Memory B cell (primary cell): Measurements from ENCODE around the gene MKRN1.
"Not testable (repeated sequence)": the region's sequence is repeated elsewhere in the genome, so short reads cannot be mapped to it uniquely, and the experiment has no call there.

Experiments
- ATAC-seq: fragments of 150-1000 bp; cut with Tn5 transposase; 2 replicates; pipeline ENCODE4 v1.10.0; 2021; ENCODE audit warnings: low read depth, mild to moderate bottlenecking, moderate library complexity
- DNase-seq, 2 donors: peaks; one replicate each; pipeline ENCODE4 v3.0.0; 2022; ENCODE audit warnings: low spot score in 2 of 2
- H3K27ac Mint-ChIP-seq: one replicate; pipeline ENCODE4 v1.8.0; 2022; ENCODE audit warnings: mild to moderate bottlenecking, moderate library complexity, mixed read lengths
- H3K27me3 Mint-ChIP-seq: one replicate; pipeline ENCODE4 v1.8.0; 2022; ENCODE audit warnings: mixed read lengths
- H3K36me3 Mint-ChIP-seq: one replicate; pipeline ENCODE4 v1.8.0; 2022; ENCODE audit warnings: mild to moderate bottlenecking, mixed read lengths
- H3K4me1 Mint-ChIP-seq: one replicate; pipeline ENCODE4 v1.8.0; 2022; ENCODE audit warnings: mixed read lengths
- H3K4me3 Mint-ChIP-seq: one replicate; pipeline ENCODE4 v1.8.0; 2022; ENCODE audit warnings: mild to moderate bottlenecking, moderate library complexity, mixed read lengths
- H3K9me3 Mint-ChIP-seq: one replicate; pipeline ENCODE4 v1.8.0; 2022; ENCODE audit warnings: mixed read lengths

The MKRN1 gene

GRCh38 chr7:140479062-140479738 is at the start of gene MKRN1:
Gene MKRN1, minus strand, starts transcription at chr7:140479505. Its CDS starts 161 bp downstream, at chr7:140479344.
- peak within 1 kb of the TSS; percentile 100 for H3K4me3 Mint-ChIP-seq
- H3K27me3 Mint-ChIP-seq = no peaks in the 10 kb centered on the region
- DNase-seq = peak; percentile 88 to 89
- peaks cover 3% of the 10 kb centered on the region for H3K36me3 Mint-ChIP-seq
- ATAC-seq = peak; percentile 84
- no peaks in the 10 kb centered on the region for H3K9me3 Mint-ChIP-seq
- peaks cover 16% of the 10 kb centered on the region for H3K4me1 Mint-ChIP-seq
- peak within 1 kb of the TSS; percentile 95 for H3K27ac Mint-ChIP-seq

- no peaks in the 10 kb centered on the region for H3K36me3 Mint-ChIP-seq
- ATAC-seq (no peak), DNase-seq (no peak)
- peaks cover 2% of the 10 kb centered on the region for H3K4me1 Mint-ChIP-seq
- H3K9me3 Mint-ChIP-seq = no peaks in the 10 kb centered on the region
- H3K4me3 Mint-ChIP-seq = no peak overlapping the region
- H3K27ac Mint-ChIP-seq = no peak overlapping the region
- peaks cover 5% of the 10 kb centered on the region for H3K27me3 Mint-ChIP-seq
Measured at GRCh38 chr7:140526787-140527664, 47.7 kb upstream of the MKRN1 start.

GRCh38 chr7:140526214-140526613 is 46.9 kb upstream of the MKRN1 start:
- Mint-ChIP-seq H3K9me3 (no peaks in the 10 kb centered on the region), H3K36me3 (no peaks in the 10 kb centered on the region), H3K27ac (no peak overlapping the region), H3K27me3 (peaks cover 5% of the 10 kb centered on the region), H3K4me3 (no peak overlapping the region), H3K4me1 (peaks cover 2% of the 10 kb centered on the region)
- DNase-seq (no peak), ATAC-seq (no peak)

- Mint-ChIP-seq H3K4me3 (no peak overlapping the region), H3K9me3 (no peaks in the 10 kb centered on the region), H3K36me3 (no peaks in the 10 kb centered on the region), H3K27ac (no peak overlapping the region), H3K4me1 (peaks cover 2% of the 10 kb centered on the region), H3K27me3 (peaks cover 4% of the 10 kb centered on the region)
- DNase-seq = no peak
- no peak for ATAC-seq
Measured at GRCh38 chr7:140525743-140526142, 46.4 kb upstream of the MKRN1 start.

GRCh38 chr7:140521421-140521820 is 42.1 kb upstream of the MKRN1 start:
- H3K9me3 Mint-ChIP-seq = no peaks in the 10 kb centered on the region
- peaks cover 6% of the 10 kb centered on the region for H3K4me1 Mint-ChIP-seq
- no peaks in the 10 kb centered on the region for H3K36me3 Mint-ChIP-seq
- ATAC-seq = no peak
- no peak for DNase-seq
- H3K27me3 Mint-ChIP-seq = peaks cover 8% of the 10 kb centered on the region
- no peak overlapping the region for H3K4me3 Mint-ChIP-seq
- peak overlapping the region; percentile 16 for H3K27ac Mint-ChIP-seq

GRCh38 chr7:140519007-140519399 is 39.7 kb upstream of the MKRN1 start:
- Mint-ChIP-seq H3K27me3 (peaks cover 8% of the 10 kb centered on the region), H3K27ac (no peak overlapping the region), H3K4me1 (peaks cover 4% of the 10 kb centered on the region), H3K4me3 (no peak overlapping the region), H3K36me3 (no peaks in the 10 kb centered on the region), H3K9me3 (no peaks in the 10 kb centered on the region)
- no peak for DNase-seq
- no peak for ATAC-seq

- H3K4me3 Mint-ChIP-seq = no peak overlapping the region
Measured at GRCh38 chr7:140518370-140519006, 39.2 kb upstream of the MKRN1 start.

GRCh38 chr7:140517546-140518369 is 38.5 kb upstream of the MKRN1 start:
- peak overlapping the region; percentile 62 for H3K27ac Mint-ChIP-seq
- H3K9me3 Mint-ChIP-seq = no peaks in the 10 kb centered on the region
- DNase-seq (peak; percentile 62 to 64), ATAC-seq (peak; percentile 74)
- peaks cover 8% of the 10 kb centered on the region for H3K27me3 Mint-ChIP-seq
- H3K36me3 Mint-ChIP-seq = no peaks in the 10 kb centered on the region
- peak overlapping the region; percentile 55 for H3K4me3 Mint-ChIP-seq
- peaks cover 4% of the 10 kb centered on the region for H3K4me1 Mint-ChIP-seq

More at GRCh38 chr7:140518370-140519006, 39.2 kb upstream of the MKRN1 start:
- H3K27me3 Mint-ChIP-seq = peaks cover 8% of the 10 kb centered on the region
- peak overlapping the region; percentile 62 for H3K27ac Mint-ChIP-seq
- H3K4me1 Mint-ChIP-seq = peaks cover 4% of the 10 kb centered on the region
- DNase-seq (no peak), ATAC-seq (no peak)
- H3K9me3 Mint-ChIP-seq = no peaks in the 10 kb centered on the region
- no peaks in the 10 kb centered on the region for H3K36me3 Mint-ChIP-seq

GRCh38 chr7:140512317-140513000 is 33.2 kb upstream of the MKRN1 start:
- Mint-ChIP-seq H3K27me3 (peaks cover under 1% of the 10 kb centered on the region), H3K9me3 (no peaks in the 10 kb centered on the region), H3K36me3 (no peaks in the 10 kb centered on the region), H3K4me3 (no peak overlapping the region), H3K27ac (no peak overlapping the region), H3K4me1 (no peaks in the 10 kb centered on the region)
- no peak for ATAC-seq
- DNase-seq = no peak

- Mint-ChIP-seq H3K27ac (no peak overlapping the region), H3K27me3 (no peaks in the 10 kb centered on the region), H3K4me3 (no peak overlapping the region), H3K9me3 (no peaks in the 10 kb centered on the region), H3K4me1 (no peaks in the 10 kb centered on the region), H3K36me3 (no peaks in the 10 kb centered on the region)
- DNase-seq (no peak), ATAC-seq (no peak)
Measured at GRCh38 chr7:140509789-140510188, 30.5 kb upstream of the MKRN1 start.

- H3K4me1 Mint-ChIP-seq, H3K9me3 Mint-ChIP-seq, ATAC-seq, DNase-seq, H3K4me3 Mint-ChIP-seq, H3K27ac Mint-ChIP-seq, H3K27me3 Mint-ChIP-seq, H3K36me3 Mint-ChIP-seq: not testable (repeated sequence)
Measured at GRCh38 chr7:140507556-140507955, 28.3 kb upstream of the MKRN1 start.

GRCh38 chr7:140506788-140507464 is 27.6 kb upstream of the MKRN1 start:
- no peak overlapping the region for H3K27ac Mint-ChIP-seq
- H3K27me3 Mint-ChIP-seq = no peaks in the 10 kb centered on the region
- H3K9me3 Mint-ChIP-seq = no peaks in the 10 kb centered on the region
- no peaks in the 10 kb centered on the region for H3K4me1 Mint-ChIP-seq
- H3K36me3 Mint-ChIP-seq = no peaks in the 10 kb centered on the region
- ATAC-seq (no peak), DNase-seq (no peak)
- no peak overlapping the region for H3K4me3 Mint-ChIP-seq

GRCh38 chr7:140501966-140502365 is 22.7 kb upstream of the MKRN1 start:
- Mint-ChIP-seq H3K4me1 (no peaks in the 10 kb centered on the region), H3K36me3 (no peaks in the 10 kb centered on the region), H3K27me3 (no peaks in the 10 kb centered on the region), H3K4me3 (no peak overlapping the region), H3K27ac (no peak overlapping the region), H3K9me3 (no peaks in the 10 kb centered on the region)
- ATAC-seq (no peak), DNase-seq (no peak)
